ENCODE data around the gene SGO2.

DNA sequence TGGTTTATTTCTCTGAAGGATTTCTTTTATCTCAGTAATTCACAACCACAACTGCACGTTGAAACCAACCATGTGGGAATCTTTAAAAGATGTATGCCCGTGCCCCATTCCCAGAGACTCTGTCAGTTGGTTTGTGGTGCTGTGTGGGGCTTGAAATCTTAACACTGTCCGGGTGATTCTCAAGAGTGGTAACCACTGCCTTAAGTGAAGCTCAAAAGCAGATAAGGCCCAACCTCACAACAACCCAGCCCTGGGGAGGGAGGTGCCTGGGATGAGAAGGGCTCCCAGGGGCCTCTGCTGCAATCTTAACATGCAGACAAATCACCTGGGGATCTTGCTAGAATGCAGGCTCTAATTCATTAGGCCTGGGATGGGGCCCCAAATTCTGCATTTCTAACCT lies 73.2 kb downstream of the SGO2 start:
- TF ChIP-seq GATA2 (IDR thresholded peaks at IDR 0.05; ENCODE audit: low read depth, low read length) (no peak), GATA3 (IDR thresholded peaks at IDR 0.05; ENCODE audit: low read depth, low read length) (no peak)

All from SH-SY5Y (cell line).